ENCODE results near the gene NYNRIN.
A peak's percentile ranks its signal among the peaks of the same experiment; 100 is the strongest.
"Not testable (repeated sequence)": the region's sequence is repeated elsewhere in the genome, so short reads cannot be mapped to it uniquely, and the experiment has no call there.

NYNRIN gene

GRCh38 chr14:24369907-24370687 is 28.7 kb upstream of the NYNRIN start:
- DNase-seq (ENCODE audit: low read depth), result no peak

- DNase-seq (ENCODE audit: low read depth), result no peak
Observed at GRCh38 chr14:24370748-24371147, 28.1 kb upstream of the NYNRIN start.

GRCh38 chr14:24371605-24372004 is 27.2 kb upstream of the NYNRIN start:
- not testable (repeated sequence) for DNase-seq (ENCODE audit: low read depth)

GRCh38 chr14:24372701-24373416 is 25.9 kb upstream of the NYNRIN start:
- DNase-seq (ENCODE audit: low read depth), result peak; percentile 49

GRCh38 chr14:24376448-24377070 is 22.2 kb upstream of the NYNRIN start:
- no peak for DNase-seq (ENCODE audit: low read depth)

- no peak for DNase-seq (ENCODE audit: low read depth)
Observed at GRCh38 chr14:24377126-24377525, 21.7 kb upstream of the NYNRIN start.

GRCh38 chr14:24377657-24378056 is 21.1 kb upstream of the NYNRIN start:
- no peak for DNase-seq (ENCODE audit: low read depth)

GRCh38 chr14:24378327-24378726 is 20.5 kb upstream of the NYNRIN start:
- no peak for DNase-seq (ENCODE audit: low read depth)

- no peak for DNase-seq (ENCODE audit: low read depth)
Observed at GRCh38 chr14:24378981-24379906, 19.6 kb upstream of the NYNRIN start.

GRCh38 chr14:24379907-24380730 is 18.7 kb upstream of the NYNRIN start:
- no peak for DNase-seq (ENCODE audit: low read depth)

GRCh38 chr14:24381363-24382063 is 17.3 kb upstream of the NYNRIN start:
- DNase-seq (ENCODE audit: low read depth), result no peak

- no peak for DNase-seq (ENCODE audit: low read depth)
Observed at GRCh38 chr14:24382064-24382371, 16.8 kb upstream of the NYNRIN start.

GRCh38 chr14:24384169-24384568 is 14.6 kb upstream of the NYNRIN start:
- DNase-seq (ENCODE audit: low read depth), result no peak

GRCh38 chr14:24385524-24385923 is 13.3 kb upstream of the NYNRIN start:
- DNase-seq (ENCODE audit: low read depth), result no peak

GRCh38 chr14:24387009-24387345 is 11.8 kb upstream of the NYNRIN start:
- DNase-seq (ENCODE audit: low read depth), result no peak

GRCh38 chr14:24387579-24387978 is 11.2 kb upstream of the NYNRIN start:
- DNase-seq (ENCODE audit: low read depth), result not testable (repeated sequence)

GRCh38 chr14:24388474-24389179 is 10.2 kb upstream of the NYNRIN start:
- no peak for DNase-seq (ENCODE audit: low read depth)

GRCh38 chr14:24389226-24389848 is 9.5 kb upstream of the NYNRIN start:
- DNase-seq (ENCODE audit: low read depth), result no peak

GRCh38 chr14:24390701-24391468 is 7.9 kb upstream of the NYNRIN start:
- DNase-seq (ENCODE audit: low read depth), result no peak
